H4 (cell line): ENCODE measurements around the gene NASP. TPM values are rescaled to one million over a fixed set of nuclear protein-coding genes. Genes with fewer than 3 reads are reported as not detected.

Experiments used
- DNase-seq: peaks from one replicate; pipeline ENCODE4 v3.0.0-alpha.2; 2015; ENCODE audit warnings: low spot score
- total RNA-seq: library from RNA; depleted of rRNA; stranded (reverse); fragments of >200 nt; shearing (Covaris generic); gene quantifications from 2 replicates; pipeline ENCODE4 v1.2.3, GENCODE V29; 2014; rRNA removed

NASP gene
- total RNA-seq, 1 experiment from 2014 or later: 237 TPM

GRCh38 chr1:45667321-45668111, 83.7 kb downstream of the NASP start:
- DNase-seq: no peak

Other genes with a start within 250 kb of the NASP start
- 37.1 and 42.0 TPM in 2 replicates for gene TOE1, start 243.9 kb upstream of the NASP start, total RNA-seq
- gene MUTYH, start 243.6 kb upstream of the NASP start, total RNA-seq: 11.3 TPM in 2 replicates
- gene TESK2, start 92.9 kb upstream of the NASP start, total RNA-seq: 1.5 and 2.7 TPM in 2 replicates
- gene CCDC163, start 84.0 kb upstream of the NASP start, total RNA-seq: 1.8 and 3.9 TPM in 2 replicates
- 3.2 TPM in 2 replicates for gene MMACHC, start 83.7 kb upstream of the NASP start, total RNA-seq
- 2,740 and 3,006 TPM in 2 replicates for gene PRDX1, start 62.2 kb upstream of the NASP start, total RNA-seq
- 195 and 202 TPM in 2 replicates for gene AKR1A1, start 33.2 kb upstream of the NASP start, total RNA-seq
- gene CCDC17, start 40.0 kb downstream of the NASP start, total RNA-seq: 0.27 TPM in 1 of 2 replicates, not detected in the other
- 142 and 151 TPM in 2 replicates for gene GPBP1L1, start 102.5 kb downstream of the NASP start, total RNA-seq
- 29.0 and 42.3 TPM in 2 replicates for gene TMEM69, start 104.1 kb downstream of the NASP start, total RNA-seq
- gene IPP, start 166.6 kb downstream of the NASP start, total RNA-seq: 7.3 and 9.6 TPM in 2 replicates
- 8.8 and 9.6 TPM in 2 replicates for gene MAST2, start 219.6 kb downstream of the NASP start, total RNA-seq